Measurements from ENCODE around the gene SEMA4C.

Gene SEMA4C

GRCh38 chr2:96880891-96881273 lies 11.0 kb upstream of the SEMA4C start:
- no peak for DNase-seq

GRCh38 chr2:96879545-96880040 lies 9.7 kb upstream of the SEMA4C start:
- no peak for DNase-seq

- DNase-seq, result no peak
Observed at GRCh38 chr2:96878796-96879544, 9.1 kb upstream of the SEMA4C start.

GRCh38 chr2:96878171-96878570 lies 8.3 kb upstream of the SEMA4C start:
- no peak for DNase-seq

GRCh38 chr2:96877631-96878092 lies 7.8 kb upstream of the SEMA4C start:
- DNase-seq, result no peak

- DNase-seq, result no peak
Observed at GRCh38 chr2:96877042-96877451, 7.2 kb upstream of the SEMA4C start.

- DNase-seq, result no peak
Observed at GRCh38 chr2:96876269-96877041, 6.6 kb upstream of the SEMA4C start.

- no peak for DNase-seq
Observed at GRCh38 chr2:96875498-96876268, 5.8 kb upstream of the SEMA4C start.

GRCh38 chr2:96874198-96874831 lies 4.4 kb upstream of the SEMA4C start:
- peak; percentile 27 for DNase-seq

GRCh38 chr2:96873651-96874096 lies 3.8 kb upstream of the SEMA4C start:
- no peak for DNase-seq

- DNase-seq, result no peak
Observed at GRCh38 chr2:96872591-96873349, 2.9 kb upstream of the SEMA4C start.

GRCh38 chr2:96870626-96871255 lies 861 bp upstream of the SEMA4C start:
- peak; percentile 72 for DNase-seq

- no peak for DNase-seq
Observed at GRCh38 chr2:96869281-96869821, 529 bp downstream of the SEMA4C start.

GRCh38 chr2:96868555-96869280 lies 1.2 kb downstream of the SEMA4C start:
- DNase-seq, result peak; percentile 67

- no peak for DNase-seq
Observed at GRCh38 chr2:96867756-96868554, 1.9 kb downstream of the SEMA4C start.

GRCh38 chr2:96866986-96867755 lies 2.7 kb downstream of the SEMA4C start:
- no peak for DNase-seq

GRCh38 chr2:96866586-96866985 lies 3.3 kb downstream of the SEMA4C start:
- DNase-seq, result no peak

GRCh38 chr2:96866149-96866548 lies 3.7 kb downstream of the SEMA4C start:
- DNase-seq, result no peak

GRCh38 chr2:96865654-96866053 lies 4.2 kb downstream of the SEMA4C start:
- DNase-seq, result no peak

Data from CD4-positive, alpha-beta T cell treated with Interleukin-10 for 1 hour (primary cell).